A549 (cell line): ENCODE measurements around the gene UBAC2. TPM values are rescaled to one million over a fixed set of nuclear protein-coding genes. Genes with fewer than 3 reads are reported as not detected.

Source experiments
- ATAC-seq, 2 experiments: fragments of 200-7000 bp in 1 of 2; fragments of >200 bp in 1 of 2; cut with Nextera tagmentation in 1 of 2; cut with Tn5 transposase in 1 of 2; 3 replicates each; pipeline versions ENCODE4 v1.8.0 to v1.9.1; 2018 to 2020; ENCODE audit warnings: mild to moderate bottlenecking in 1 of 2, moderate library complexity in 1 of 2
- CTCF ChIA-PET: fragments of 300-600 bp; sonication (Branson Sonifier 250); formaldehyde crosslinking; extraction: SDS; loops from one replicate; lab custom pipeline; 2021; ENCODE audit warnings: antibody characterized with exemption, inconsistent platforms; lab: Yijun Ruan, JAX
- POLR2A ChIA-PET: fragments of 350-600 bp; formaldehyde crosslinking; extraction: SDS; loops from one replicate; lab custom pipeline; 2021; ENCODE audit warnings: antibody characterized with exemption, inconsistent platforms; lab: Yijun Ruan, JAX
- DNase-seq, 2 experiments: peaks; one replicate each; pipeline versions ENCODE4 v3.0.0 to v3.0.0-alpha.2; 2011 to 2016; ENCODE audit warnings: low read depth in 1 of 2, low spot score in 1 of 2
- FAIRE-seq: peaks from 2 replicates; lab custom pipeline; 2011; peaks lifted over from hg19 to GRCh38; lab: Jason Lieb, UNC
- H3K27ac ChIP-seq, 2 experiments: fragments of >200 bp; sonication (Bioruptor Twin); formaldehyde crosslinking; 3 replicates each; pipeline ENCODE4 v1.5.1; 2016 to 2017
- H3K4me1 ChIP-seq: fragments of >200 bp; sonication (Bioruptor Twin); formaldehyde crosslinking; 3 replicates; pipeline ENCODE4 v1.6.1; 2016
- H3K4me2 ChIP-seq: fragments of >200 bp; sonication (Bioruptor Twin); formaldehyde crosslinking; 3 replicates; pipeline ENCODE4 v1.6.1; 2016
- H3K4me3 ChIP-seq: fragments of >200 bp; sonication (Bioruptor Twin); formaldehyde crosslinking; 3 replicates; pipeline ENCODE4 v1.5.1; 2016
- H3K9me3 ChIP-seq: fragments of >200 bp; sonication (Bioruptor Twin); formaldehyde crosslinking; 3 replicates; pipeline ENCODE4 v1.6.1; 2016
- BHLHE40 ChIP-seq: IDR thresholded peaks from 2 replicates; pipeline ENCODE4 v1.6.1; 2012; ENCODE audit warnings: low read depth, low read length, inconsistent platforms
- CBX2 ChIP-seq: fragments of 200-600 bp; sonication (generic); IDR thresholded peaks from 2 replicates; pipeline ENCODE4 v1.6.1; 2016; ENCODE audit warnings: low read depth, mild to moderate bottlenecking, borderline replicate concordance
- CHD4 ChIP-seq: fragments of 200-600 bp; sonication (generic); IDR thresholded peaks from 2 replicates; pipeline ENCODE4 v1.6.1; 2016; ENCODE audit warnings: antibody characterized with exemption, mild to moderate bottlenecking, borderline replicate concordance
- EHF ChIP-seq: fragments of 250-450 bp; sonication (Bioruptor Pico); IDR thresholded peaks from 2 replicates; pipeline ENCODE4 v1.5.0; 2020; ENCODE audit warnings: mild to moderate bottlenecking
- EP300 ChIP-seq, 2 experiments: fragments of >200 bp; sonication (Bioruptor Twin); formaldehyde crosslinking; IDR thresholded peaks; 2 replicates in 1 of 2; 3 replicates in 1 of 2; pipeline ENCODE4 v1.6.1; 2016 to 2017
- ESRRA ChIP-seq: fragments of 150-350 bp; IDR thresholded peaks from 2 replicates; pipeline ENCODE4 v1.6.1; 2014; ENCODE audit warnings: mild to moderate bottlenecking, low read length, borderline replicate concordance
- GATA3 ChIP-seq: IDR thresholded peaks from 2 replicates; pipeline ENCODE4 v1.6.1; 2012; ENCODE audit warnings: borderline replicate concordance
- HEYL ChIP-seq: fragments of 250-450 bp; sonication (Bioruptor Pico); IDR thresholded peaks from 2 replicates; pipeline ENCODE4 v1.8.0; 2021; ENCODE audit warnings: mild to moderate bottlenecking, moderate library complexity
- HOXB13 ChIP-seq: fragments of 250-450 bp; sonication (Bioruptor Pico); IDR thresholded peaks from 2 replicates; pipeline ENCODE4 v1.5.0; 2020; ENCODE audit warnings: low read depth, mild to moderate bottlenecking, moderate library complexity
- HOXB5 ChIP-seq: fragments of 250-450 bp; sonication (Bioruptor Pico); IDR thresholded peaks from 2 replicates; pipeline ENCODE4 v1.5.0; 2020; ENCODE audit warnings: mild to moderate bottlenecking, moderate library complexity
- KDM1A ChIP-seq: fragments of 200-600 bp; sonication (generic); IDR thresholded peaks from 2 replicates; pipeline ENCODE4 v1.6.1; 2016; ENCODE audit warnings: low read depth, mild to moderate bottlenecking
- POLR2A ChIP-seq: IDR thresholded peaks from 2 replicates; pipeline ENCODE4 v1.6.1; 2012; ENCODE audit warnings: mild to moderate bottlenecking, low read length
- RCOR1 ChIP-seq: fragments of 150-350 bp; IDR thresholded peaks from 2 replicates; pipeline ENCODE4 v1.6.1; 2014; ENCODE audit warnings: antibody characterized with exemption, low read length, low read depth
- RFX5 ChIP-seq: fragments of 450-650 bp; IDR thresholded peaks from 2 replicates; pipeline ENCODE4 v1.7.1; 2014; ENCODE audit warnings: antibody characterized with exemption, mild to moderate bottlenecking, moderate library complexity
- SREBF2 ChIP-seq: fragments of 450-650 bp; IDR thresholded peaks from 2 replicates; pipeline ENCODE4 v1.6.1; 2014; ENCODE audit warnings: mild to moderate bottlenecking, moderate library complexity
- TFCP2L1 ChIP-seq: fragments of 250-450 bp; sonication (Bioruptor Pico); IDR thresholded peaks from 2 replicates; pipeline ENCODE4 v1.5.0; 2021; ENCODE audit warnings: mild to moderate bottlenecking
- ZFP36 ChIP-seq: fragments of 450-650 bp; IDR thresholded peaks from 2 replicates; pipeline ENCODE4 v1.6.1; 2014; ENCODE audit warnings: borderline replicate concordance; ENCODE audit not compliant: partially characterized antibody
- ZSCAN20 ChIP-seq: fragments of 250-450 bp; sonication (Bioruptor Pico); IDR thresholded peaks from 2 replicates; pipeline ENCODE4 v1.8.0; 2022; ENCODE audit warnings: mild to moderate bottlenecking, moderate library complexity
- WGBS: methylation state at CpG from one replicate; pipeline ENCODE4 v1.1.6; 2017; ENCODE audit errors: missing lambda C conversion rate; 5-methylcytosine and 5-hydroxymethylcytosine counted together
- polyA plus RNA-seq, 4 experiments: library from polyadenylated mRNA; depleted of rRNA in 3 of 4; stranded (reverse); fragments of >200 nt; fragmentation: RNase III in 1 of 4; extraction: RNeasy Plus Mini Kit Qiagen cat#74134 plus additional on column Dnase treatment in 1 of 4; gene quantifications; 2 replicates in 3 of 4; 3 replicates in 1 of 4; pipeline ENCODE4 v1.2.3, GENCODE V29; 2011 to 2017
- TF ChIP-seq, protein P1 (sequence below): IDR thresholded peaks from 2 replicates; pipeline ENCODE4 v1.6.1; 2012
- TF ChIP-seq, protein P2 (sequence below): fragments of 450-650 bp; IDR thresholded peaks from 2 replicates; pipeline ENCODE4 v1.6.1; 2014; ENCODE audit warnings: antibody characterized with exemption
- TF ChIP-seq, protein P3 (sequence below): fragments of >200 bp; sonication (Bioruptor Twin); formaldehyde crosslinking; IDR thresholded peaks from 3 replicates; pipeline ENCODE4 v1.6.1; 2016

Gene UBAC2
- polyA plus RNA-seq, 2 of the 4 experiments (the other 2 are of a cell fraction) = 61.6 to 103 TPM

GRCh38 chr13:99373436-99373835 is 172.8 kb downstream of the UBAC2 start (continued):
- TF ChIP-seq, protein P1, sequence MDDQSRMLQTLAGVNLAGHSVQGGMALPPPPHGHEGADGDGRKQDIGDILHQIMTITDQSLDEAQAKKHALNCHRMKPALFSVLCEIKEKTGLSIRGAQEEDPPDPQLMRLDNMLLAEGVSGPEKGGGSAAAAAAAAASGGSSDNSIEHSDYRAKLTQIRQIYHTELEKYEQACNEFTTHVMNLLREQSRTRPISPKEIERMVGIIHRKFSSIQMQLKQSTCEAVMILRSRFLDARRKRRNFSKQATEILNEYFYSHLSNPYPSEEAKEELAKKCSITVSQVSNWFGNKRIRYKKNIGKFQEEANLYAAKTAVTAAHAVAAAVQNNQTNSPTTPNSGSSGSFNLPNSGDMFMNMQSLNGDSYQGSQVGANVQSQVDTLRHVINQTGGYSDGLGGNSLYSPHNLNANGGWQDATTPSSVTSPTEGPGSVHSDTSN = no peak
- TF ChIP-seq POLR2A (no peak), HEYL (CRISPR knock-in tag) (no peak)

DNA sequence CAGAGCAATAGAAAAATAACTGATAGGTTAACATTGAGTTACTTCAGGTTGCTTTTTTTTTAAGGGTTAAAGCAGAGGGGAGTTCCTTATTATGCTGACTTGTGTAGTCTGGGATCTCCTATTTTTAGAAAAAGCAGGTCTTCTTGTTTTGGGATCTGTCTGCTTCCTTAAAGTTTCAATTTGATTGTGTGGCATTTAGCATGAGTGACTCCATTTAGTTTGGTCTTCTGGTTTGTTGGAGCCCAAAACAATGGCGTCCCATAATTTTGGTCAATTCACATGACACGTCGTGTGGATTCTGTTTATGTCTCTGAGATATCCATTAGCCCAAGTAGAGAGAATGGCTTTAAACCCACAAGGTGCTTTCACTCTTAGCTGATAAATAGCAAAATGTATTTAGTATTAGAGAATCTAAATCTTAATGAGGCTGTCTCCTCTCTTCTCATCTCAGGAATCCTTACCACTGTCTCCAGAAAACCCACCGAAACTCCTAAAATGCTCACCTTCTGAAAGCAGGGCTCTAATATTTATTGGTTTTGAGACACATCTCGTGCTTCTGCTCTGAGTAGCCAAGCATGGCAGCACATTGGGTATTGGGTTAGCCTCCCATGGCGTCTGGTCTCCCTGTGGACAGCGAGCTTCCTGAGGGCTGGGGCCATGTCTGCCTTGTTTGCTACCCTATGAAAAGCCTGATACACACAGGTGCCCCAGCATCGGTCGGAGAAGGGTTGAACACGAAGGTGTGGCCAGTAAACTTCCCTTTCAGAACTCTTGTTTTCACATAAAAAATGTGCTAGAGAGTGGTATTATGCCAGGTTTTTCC is 173.7 kb downstream of the UBAC2 start:
- Histone ChIP-seq H3K4me1 (no peaks in the 10 kb centered on the region), H3K4me3 (no peak overlapping the region)
- no peak for ATAC-seq
- TF ChIP-seq BHLHE40 (no peak), CHD4 (no peak), RCOR1 (no peak), ESRRA (no peak), EP300 (IDR thresholded peaks at IDR 0.05) (no peak), ZSCAN20 (CRISPR knock-in tag) (no peak), HOXB13 (CRISPR knock-in tag) (no peak), CBX2 (no peak), HOXB5 (no peak)
- TF ChIP-seq, protein P2, sequence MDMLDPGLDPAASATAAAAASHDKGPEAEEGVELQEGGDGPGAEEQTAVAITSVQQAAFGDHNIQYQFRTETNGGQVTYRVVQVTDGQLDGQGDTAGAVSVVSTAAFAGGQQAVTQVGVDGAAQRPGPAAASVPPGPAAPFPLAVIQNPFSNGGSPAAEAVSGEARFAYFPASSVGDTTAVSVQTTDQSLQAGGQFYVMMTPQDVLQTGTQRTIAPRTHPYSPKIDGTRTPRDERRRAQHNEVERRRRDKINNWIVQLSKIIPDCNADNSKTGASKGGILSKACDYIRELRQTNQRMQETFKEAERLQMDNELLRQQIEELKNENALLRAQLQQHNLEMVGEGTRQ = no peak
- TF ChIP-seq, protein P3, sequence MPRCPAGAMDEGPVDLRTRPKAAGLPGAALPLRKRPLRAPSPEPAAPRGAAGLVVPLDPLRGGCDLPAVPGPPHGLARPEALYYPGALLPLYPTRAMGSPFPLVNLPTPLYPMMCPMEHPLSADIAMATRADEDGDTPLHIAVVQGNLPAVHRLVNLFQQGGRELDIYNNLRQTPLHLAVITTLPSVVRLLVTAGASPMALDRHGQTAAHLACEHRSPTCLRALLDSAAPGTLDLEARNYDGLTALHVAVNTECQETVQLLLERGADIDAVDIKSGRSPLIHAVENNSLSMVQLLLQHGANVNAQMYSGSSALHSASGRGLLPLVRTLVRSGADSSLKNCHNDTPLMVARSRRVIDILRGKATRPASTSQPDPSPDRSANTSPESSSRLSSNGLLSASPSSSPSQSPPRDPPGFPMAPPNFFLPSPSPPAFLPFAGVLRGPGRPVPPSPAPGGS = no peak
- TF ChIP-seq, all 56 proteins: peak for 0
- CTCF ChIA-PET = interaction anchor here (0.6 kb wide), 1 partner anchor 929 kb away, joined by 4 read pairs; no protein-coding TSS in a partner anchor
- no peak for DNase-seq
- no peak overlapping the region for H3K4me2 ChIP-seq
- 95% methylated on average over 9 of the region's 10 CpGs for WGBS
- H3K27ac ChIP-seq = no peak overlapping the region
- POLR2A ChIA-PET = no interaction called here
- FAIRE-seq = no peak
- no peaks in the 10 kb centered on the region for H3K9me3 ChIP-seq

- DNase-seq (no peak), ATAC-seq (no peak), FAIRE-seq (no peak)
- Histone ChIP-seq H3K27ac (no peak overlapping the region), H3K4me3 (no peak overlapping the region), H3K4me1 (no peaks in the 10 kb centered on the region), H3K4me2 (no peak overlapping the region)
- 80% methylated on average over 8 of the region's 12 CpGs for WGBS
- CTCF ChIA-PET = interaction anchor here (2.5 kb wide), 1 partner anchor 61 kb away, joined by 8 read pairs; no protein-coding TSS in a partner anchor
- TF ChIP-seq KDM1A = no peak
- no peak for TF ChIP-seq RFX5
- TF ChIP-seq EHF = no peak
- TF ChIP-seq TFCP2L1 (CRISPR knock-in tag) = no peak
- no peak for TF ChIP-seq HOXB5
- no peak for TF ChIP-seq GATA3
- TF ChIP-seq ZFP36 = no peak
- TF ChIP-seq SREBF2 = no peak
- TF ChIP-seq, all 56 proteins: peak for 0
- H3K9me3 ChIP-seq = no peaks in the 10 kb centered on the region
- POLR2A ChIA-PET = no interaction called here
These were observed 174.5 kb downstream of the UBAC2 start for GRCh38 chr13:99374994-99375737.
